Neural progenitor cell (in vitro differentiated cells): ENCODE measurements around the gene CSGALNACT2.

Experiments
- EZH2 ChIP-seq: fragments of 200-600 bp; sonication (generic); IDR thresholded peaks from 2 replicates; pipeline ENCODE4 v1.6.1; 2017; ENCODE audit warnings: antibody characterized with exemption, mild to moderate bottlenecking, moderate library complexity
- TF ChIP-seq, protein P1 (sequence below): fragments of 200-600 bp; sonication (generic); IDR thresholded peaks from 2 replicates; pipeline ENCODE4 v1.5.1; 2017; ENCODE audit warnings: antibody characterized with exemption, mild to moderate bottlenecking

DNA sequence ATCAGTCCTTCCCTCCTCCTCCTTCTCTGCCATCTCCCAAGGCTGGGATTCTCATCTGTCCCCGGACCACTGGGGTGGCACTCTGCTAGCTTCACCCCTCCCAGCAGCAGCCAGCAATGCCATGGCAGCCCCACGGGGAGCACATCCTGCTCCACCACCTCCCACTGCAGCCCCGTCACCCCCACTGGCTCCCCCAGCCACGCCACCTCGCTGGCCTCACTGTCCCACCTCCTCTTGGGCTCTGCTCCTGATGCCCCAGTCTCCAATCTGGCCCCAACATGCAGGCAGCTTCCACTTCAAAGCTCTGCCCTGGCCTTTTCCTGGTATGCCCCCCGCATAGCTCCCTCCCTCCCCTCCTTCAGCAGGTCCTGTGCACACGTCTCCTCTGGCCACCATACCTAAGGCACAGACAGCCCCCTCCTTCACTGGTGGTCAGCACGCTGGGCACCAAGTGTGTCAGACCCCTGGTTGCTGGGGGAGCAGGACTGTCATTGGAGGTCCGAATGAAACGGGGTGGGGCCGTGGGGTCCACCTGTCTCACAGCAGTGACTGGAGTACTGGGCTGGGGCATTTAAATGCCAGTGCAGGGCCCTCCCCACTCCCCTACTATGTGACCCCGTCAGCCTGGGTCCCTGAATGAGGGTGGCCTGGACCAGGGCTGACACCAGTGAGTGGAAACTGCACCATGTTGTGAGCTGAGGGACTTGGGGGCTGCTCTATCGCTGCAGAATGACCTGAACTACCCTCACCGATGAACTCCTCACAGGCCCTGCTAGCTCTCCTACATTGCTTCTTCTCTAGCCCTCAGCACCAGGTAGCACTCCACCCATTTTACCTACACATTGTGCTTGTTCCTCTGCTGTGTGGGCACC, 89.9 kb downstream of the CSGALNACT2 start:
- TF ChIP-seq, protein P1, sequence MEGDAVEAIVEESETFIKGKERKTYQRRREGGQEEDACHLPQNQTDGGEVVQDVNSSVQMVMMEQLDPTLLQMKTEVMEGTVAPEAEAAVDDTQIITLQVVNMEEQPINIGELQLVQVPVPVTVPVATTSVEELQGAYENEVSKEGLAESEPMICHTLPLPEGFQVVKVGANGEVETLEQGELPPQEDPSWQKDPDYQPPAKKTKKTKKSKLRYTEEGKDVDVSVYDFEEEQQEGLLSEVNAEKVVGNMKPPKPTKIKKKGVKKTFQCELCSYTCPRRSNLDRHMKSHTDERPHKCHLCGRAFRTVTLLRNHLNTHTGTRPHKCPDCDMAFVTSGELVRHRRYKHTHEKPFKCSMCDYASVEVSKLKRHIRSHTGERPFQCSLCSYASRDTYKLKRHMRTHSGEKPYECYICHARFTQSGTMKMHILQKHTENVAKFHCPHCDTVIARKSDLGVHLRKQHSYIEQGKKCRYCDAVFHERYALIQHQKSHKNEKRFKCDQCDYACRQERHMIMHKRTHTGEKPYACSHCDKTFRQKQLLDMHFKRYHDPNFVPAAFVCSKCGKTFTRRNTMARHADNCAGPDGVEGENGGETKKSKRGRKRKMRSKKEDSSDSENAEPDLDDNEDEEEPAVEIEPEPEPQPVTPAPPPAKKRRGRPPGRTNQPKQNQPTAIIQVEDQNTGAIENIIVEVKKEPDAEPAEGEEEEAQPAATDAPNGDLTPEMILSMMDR, result no peak
- no peak for TF ChIP-seq EZH2
